ENCODE data around the gene NMNAT3.

Gene NMNAT3

DNA sequence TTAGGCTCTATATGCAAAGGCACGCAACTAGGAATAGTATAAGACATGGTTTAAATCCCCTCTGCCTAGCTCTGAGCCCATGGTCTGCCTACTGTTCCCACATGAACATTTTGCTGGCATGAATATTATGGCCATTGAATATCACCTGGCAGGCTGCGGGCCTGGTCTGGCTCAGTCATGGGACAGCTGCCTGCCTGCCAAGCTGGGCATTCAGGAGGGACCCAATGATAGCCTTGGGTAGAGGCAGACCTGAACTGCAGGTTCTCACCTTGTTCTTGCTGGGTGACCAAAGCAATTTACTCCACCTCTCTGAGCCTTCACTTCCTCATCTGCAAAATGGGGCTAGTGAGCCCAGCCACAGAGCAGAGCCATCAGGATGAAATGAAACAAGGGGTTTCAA, 149.5 kb downstream of the NMNAT3 start:
- TF ChIP-seq ZNF70 (CRISPR knock-in tag; IDR thresholded peaks at IDR 0.05) (no peak), ZFP3 (CRISPR knock-in tag; IDR thresholded peaks at IDR 0.05) (no peak), ZNF565 (CRISPR knock-in tag; conservative IDR thresholded peaks at IDR 0.05; ENCODE audit: low read depth) (no peak), GLIS3 (CRISPR knock-in tag; IDR thresholded peaks at IDR 0.05) (no peak), RARB (CRISPR knock-in tag; IDR thresholded peaks at IDR 0.05) (no peak), TOX (CRISPR knock-in tag; IDR thresholded peaks at IDR 0.05; ENCODE audit: borderline replicate concordance) (no peak), PPARA (CRISPR knock-in tag; IDR thresholded peaks at IDR 0.05; ENCODE audit: borderline replicate concordance) (no peak), ZC3H10 (CRISPR knock-in tag; IDR thresholded peaks at IDR 0.05) (no peak), ZNF8 (CRISPR knock-in tag; IDR thresholded peaks at IDR 0.05) (no peak), ESRRG (CRISPR knock-in tag; IDR thresholded peaks at IDR 0.05) (no peak), OSR1 (CRISPR knock-in tag; IDR thresholded peaks at IDR 0.05) (no peak), CSDC2 (CRISPR knock-in tag; IDR thresholded peaks at IDR 0.05) (no peak)
- TF ChIP-seq, protein P1, sequence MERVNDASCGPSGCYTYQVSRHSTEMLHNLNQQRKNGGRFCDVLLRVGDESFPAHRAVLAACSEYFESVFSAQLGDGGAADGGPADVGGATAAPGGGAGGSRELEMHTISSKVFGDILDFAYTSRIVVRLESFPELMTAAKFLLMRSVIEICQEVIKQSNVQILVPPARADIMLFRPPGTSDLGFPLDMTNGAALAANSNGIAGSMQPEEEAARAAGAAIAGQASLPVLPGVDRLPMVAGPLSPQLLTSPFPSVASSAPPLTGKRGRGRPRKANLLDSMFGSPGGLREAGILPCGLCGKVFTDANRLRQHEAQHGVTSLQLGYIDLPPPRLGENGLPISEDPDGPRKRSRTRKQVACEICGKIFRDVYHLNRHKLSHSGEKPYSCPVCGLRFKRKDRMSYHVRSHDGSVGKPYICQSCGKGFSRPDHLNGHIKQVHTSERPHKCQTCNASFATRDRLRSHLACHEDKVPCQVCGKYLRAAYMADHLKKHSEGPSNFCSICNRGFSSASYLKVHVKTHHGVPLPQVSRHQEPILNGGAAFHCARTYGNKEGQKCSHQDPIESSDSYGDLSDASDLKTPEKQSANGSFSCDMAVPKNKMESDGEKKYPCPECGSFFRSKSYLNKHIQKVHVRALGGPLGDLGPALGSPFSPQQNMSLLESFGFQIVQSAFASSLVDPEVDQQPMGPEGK (CRISPR knock-in tag; IDR thresholded peaks at IDR 0.05; ENCODE audit: borderline replicate concordance): no peak
- TF ChIP-seq, protein P2, sequence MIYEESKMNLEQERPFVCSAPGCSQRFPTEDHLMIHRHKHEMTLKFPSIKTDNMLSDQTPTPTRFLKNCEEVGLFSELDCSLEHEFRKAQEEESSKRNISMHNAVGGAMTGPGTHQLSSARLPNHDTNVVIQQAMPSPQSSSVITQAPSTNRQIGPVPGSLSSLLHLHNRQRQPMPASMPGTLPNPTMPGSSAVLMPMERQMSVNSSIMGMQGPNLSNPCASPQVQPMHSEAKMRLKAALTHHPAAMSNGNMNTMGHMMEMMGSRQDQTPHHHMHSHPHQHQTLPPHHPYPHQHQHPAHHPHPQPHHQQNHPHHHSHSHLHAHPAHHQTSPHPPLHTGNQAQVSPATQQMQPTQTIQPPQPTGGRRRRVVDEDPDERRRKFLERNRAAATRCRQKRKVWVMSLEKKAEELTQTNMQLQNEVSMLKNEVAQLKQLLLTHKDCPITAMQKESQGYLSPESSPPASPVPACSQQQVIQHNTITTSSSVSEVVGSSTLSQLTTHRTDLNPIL (CRISPR knock-in tag; IDR thresholded peaks at IDR 0.05; ENCODE audit: low read depth): no peak
- TF ChIP-seq, protein P3, sequence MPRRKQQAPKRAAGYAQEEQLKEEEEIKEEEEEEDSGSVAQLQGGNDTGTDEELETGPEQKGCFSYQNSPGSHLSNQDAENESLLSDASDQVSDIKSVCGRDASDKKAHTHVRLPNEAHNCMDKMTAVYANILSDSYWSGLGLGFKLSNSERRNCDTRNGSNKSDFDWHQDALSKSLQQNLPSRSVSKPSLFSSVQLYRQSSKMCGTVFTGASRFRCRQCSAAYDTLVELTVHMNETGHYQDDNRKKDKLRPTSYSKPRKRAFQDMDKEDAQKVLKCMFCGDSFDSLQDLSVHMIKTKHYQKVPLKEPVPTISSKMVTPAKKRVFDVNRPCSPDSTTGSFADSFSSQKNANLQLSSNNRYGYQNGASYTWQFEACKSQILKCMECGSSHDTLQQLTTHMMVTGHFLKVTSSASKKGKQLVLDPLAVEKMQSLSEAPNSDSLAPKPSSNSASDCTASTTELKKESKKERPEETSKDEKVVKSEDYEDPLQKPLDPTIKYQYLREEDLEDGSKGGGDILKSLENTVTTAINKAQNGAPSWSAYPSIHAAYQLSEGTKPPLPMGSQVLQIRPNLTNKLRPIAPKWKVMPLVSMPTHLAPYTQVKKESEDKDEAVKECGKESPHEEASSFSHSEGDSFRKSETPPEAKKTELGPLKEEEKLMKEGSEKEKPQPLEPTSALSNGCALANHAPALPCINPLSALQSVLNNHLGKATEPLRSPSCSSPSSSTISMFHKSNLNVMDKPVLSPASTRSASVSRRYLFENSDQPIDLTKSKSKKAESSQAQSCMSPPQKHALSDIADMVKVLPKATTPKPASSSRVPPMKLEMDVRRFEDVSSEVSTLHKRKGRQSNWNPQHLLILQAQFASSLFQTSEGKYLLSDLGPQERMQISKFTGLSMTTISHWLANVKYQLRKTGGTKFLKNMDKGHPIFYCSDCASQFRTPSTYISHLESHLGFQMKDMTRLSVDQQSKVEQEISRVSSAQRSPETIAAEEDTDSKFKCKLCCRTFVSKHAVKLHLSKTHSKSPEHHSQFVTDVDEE (CRISPR knock-in tag; IDR thresholded peaks at IDR 0.05): no peak
- TF ChIP-seq, protein P4, sequence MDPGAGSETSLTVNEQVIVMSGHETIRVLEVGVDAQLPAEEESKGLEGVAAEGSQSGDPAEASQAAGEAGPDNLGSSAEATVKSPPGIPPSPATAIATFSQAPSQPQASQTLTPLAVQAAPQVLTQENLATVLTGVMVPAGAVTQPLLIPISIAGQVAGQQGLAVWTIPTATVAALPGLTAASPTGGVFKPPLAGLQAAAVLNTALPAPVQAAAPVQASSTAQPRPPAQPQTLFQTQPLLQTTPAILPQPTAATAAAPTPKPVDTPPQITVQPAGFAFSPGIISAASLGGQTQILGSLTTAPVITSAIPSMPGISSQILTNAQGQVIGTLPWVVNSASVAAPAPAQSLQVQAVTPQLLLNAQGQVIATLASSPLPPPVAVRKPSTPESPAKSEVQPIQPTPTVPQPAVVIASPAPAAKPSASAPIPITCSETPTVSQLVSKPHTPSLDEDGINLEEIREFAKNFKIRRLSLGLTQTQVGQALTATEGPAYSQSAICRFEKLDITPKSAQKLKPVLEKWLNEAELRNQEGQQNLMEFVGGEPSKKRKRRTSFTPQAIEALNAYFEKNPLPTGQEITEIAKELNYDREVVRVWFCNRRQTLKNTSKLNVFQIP (CRISPR knock-in tag; IDR thresholded peaks at IDR 0.05; ENCODE audit: borderline replicate concordance, low read depth): no peak
- ATAC-seq: no peak

DNA sequence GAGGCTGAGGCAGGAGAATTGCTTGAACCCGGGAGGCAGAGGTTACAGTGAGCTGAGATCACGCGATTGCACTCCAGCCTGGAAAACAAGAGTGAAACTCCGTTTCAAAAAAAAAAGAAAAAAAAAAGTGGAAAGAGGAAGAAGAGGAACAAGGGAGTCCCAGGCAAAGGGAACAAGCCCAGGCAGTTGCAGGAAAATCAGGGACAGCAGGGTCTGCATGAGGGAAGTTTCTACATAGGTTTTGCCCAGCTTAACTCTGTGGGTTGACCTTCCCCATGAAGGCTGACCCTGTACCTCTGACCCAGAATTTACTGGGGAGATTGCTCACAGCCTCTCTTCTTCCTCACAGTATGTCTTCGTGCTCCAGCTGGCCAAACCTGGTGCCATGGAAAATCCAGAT, 150.5 kb downstream of the NMNAT3 start:
- TF ChIP-seq ZFP3 (CRISPR knock-in tag; IDR thresholded peaks at IDR 0.05) (no peak), ZNF8 (CRISPR knock-in tag; IDR thresholded peaks at IDR 0.05) (no peak), PPARA (CRISPR knock-in tag; IDR thresholded peaks at IDR 0.05; ENCODE audit: borderline replicate concordance) (no peak), GLIS3 (CRISPR knock-in tag; IDR thresholded peaks at IDR 0.05) (no peak), RARB (CRISPR knock-in tag; IDR thresholded peaks at IDR 0.05) (no peak), ZNF70 (CRISPR knock-in tag; IDR thresholded peaks at IDR 0.05) (no peak), ZNF565 (CRISPR knock-in tag; conservative IDR thresholded peaks at IDR 0.05; ENCODE audit: low read depth) (no peak), SNAI2 (CRISPR knock-in tag; IDR thresholded peaks at IDR 0.05) (no peak), TCF4 (CRISPR knock-in tag; IDR thresholded peaks at IDR 0.05; ENCODE audit: borderline replicate concordance) (no peak), ARNTL (CRISPR knock-in tag; IDR thresholded peaks at IDR 0.05; ENCODE audit: borderline replicate concordance, low read depth) (no peak), TOX (CRISPR knock-in tag; IDR thresholded peaks at IDR 0.05; ENCODE audit: borderline replicate concordance) (no peak)
- TF ChIP-seq, protein P1 (CRISPR knock-in tag; IDR thresholded peaks at IDR 0.05; ENCODE audit: borderline replicate concordance): no peak
- TF ChIP-seq, protein P3 (CRISPR knock-in tag; IDR thresholded peaks at IDR 0.05): no peak
- TF ChIP-seq, protein P4 (CRISPR knock-in tag; IDR thresholded peaks at IDR 0.05; ENCODE audit: borderline replicate concordance, low read depth): no peak
- ATAC-seq: no peak

All from SK-N-SH treated with all-trans-retinoic acid at 6 μM for 48 hours (cell line).